Measurements from ENCODE around the gene ARMH4.

The ARMH4 gene

GRCh38 chr14:58026219-58026618, 125.8 kb downstream of the ARMH4 start:
- no peak for DNase-seq

GRCh38 chr14:58014778-58015177, 137.2 kb downstream of the ARMH4 start:
- DNase-seq, result no peak

GRCh38 chr14:58002618-58003017, 149.4 kb downstream of the ARMH4 start:
- DNase-seq, result no peak

GRCh38 chr14:57999979-58000378, 152.0 kb downstream of the ARMH4 start:
- DNase-seq, result no peak

- DNase-seq, result no peak
Measured at GRCh38 chr14:57999471-57999870, 152.5 kb downstream of the ARMH4 start.

- no peak for DNase-seq
Measured at GRCh38 chr14:57998766-57999165, 153.2 kb downstream of the ARMH4 start.

- DNase-seq, result no peak
Measured at GRCh38 chr14:57991353-57991752, 160.7 kb downstream of the ARMH4 start.

- no peak for DNase-seq
Measured at GRCh38 chr14:57988445-57988844, 163.6 kb downstream of the ARMH4 start.

GRCh38 chr14:57987596-57988300, 164.3 kb downstream of the ARMH4 start:
- no peak for DNase-seq

GRCh38 chr14:57987051-57987450, 165.0 kb downstream of the ARMH4 start:
- DNase-seq, result no peak

GRCh38 chr14:57982804-57983634, 169.0 kb downstream of the ARMH4 start:
- DNase-seq, result peak; percentile 96

GRCh38 chr14:57981817-57982560, 170.0 kb downstream of the ARMH4 start:
- DNase-seq, result no peak

- DNase-seq, result no peak
Measured at GRCh38 chr14:57979376-57980048, 172.5 kb downstream of the ARMH4 start.

GRCh38 chr14:57976701-57977100, 175.3 kb downstream of the ARMH4 start:
- DNase-seq, result no peak

- DNase-seq, result peak; percentile 27
Measured at GRCh38 chr14:57974896-57975295, 177.1 kb downstream of the ARMH4 start.

GRCh38 chr14:57970594-57970993, 181.4 kb downstream of the ARMH4 start:
- DNase-seq, result no peak

GRCh38 chr14:57970175-57970574, 181.8 kb downstream of the ARMH4 start:
- no peak for DNase-seq

GRCh38 chr14:57963071-57963470, 188.9 kb downstream of the ARMH4 start:
- DNase-seq, result no peak

GRCh38 chr14:57962325-57963035, 189.5 kb downstream of the ARMH4 start:
- DNase-seq, result no peak

GRCh38 chr14:57961786-57962060, 190.3 kb downstream of the ARMH4 start:
- DNase-seq, result no peak

- DNase-seq, result no peak
Measured at GRCh38 chr14:57960946-57961785, 190.8 kb downstream of the ARMH4 start.

- no peak for DNase-seq
Measured at GRCh38 chr14:57957441-57957840, 194.6 kb downstream of the ARMH4 start.

Measured in NCI-H1436 (cell line).